COLO829 (cell line): ENCODE results near the gene FYB2.

Experiments used
- DNase-seq: peaks from one replicate; pipeline ENCODE4 v3.0.0; 2012; ENCODE audit warnings: low spot score

Gene FYB2

DNA sequence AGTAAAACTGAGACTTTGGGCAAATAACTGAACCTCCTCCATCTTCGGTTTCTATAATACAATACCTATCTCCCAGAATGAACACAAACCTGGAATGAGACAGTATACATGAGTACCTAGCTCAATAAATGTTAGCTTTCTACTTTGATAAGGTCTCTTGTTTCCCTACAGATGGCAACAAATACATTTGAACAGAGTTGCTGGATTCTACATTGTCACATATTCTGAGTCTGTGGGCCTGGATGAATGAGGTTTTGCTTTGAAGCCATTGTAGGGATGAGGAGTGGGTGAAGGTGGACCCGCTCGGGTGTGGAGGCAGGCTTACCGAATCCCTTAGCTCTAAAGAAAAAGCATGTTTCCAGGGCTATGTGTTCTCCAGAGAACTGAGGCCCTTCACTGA lies 13.9 kb upstream of the FYB2 start:
- no peak for DNase-seq

DNA sequence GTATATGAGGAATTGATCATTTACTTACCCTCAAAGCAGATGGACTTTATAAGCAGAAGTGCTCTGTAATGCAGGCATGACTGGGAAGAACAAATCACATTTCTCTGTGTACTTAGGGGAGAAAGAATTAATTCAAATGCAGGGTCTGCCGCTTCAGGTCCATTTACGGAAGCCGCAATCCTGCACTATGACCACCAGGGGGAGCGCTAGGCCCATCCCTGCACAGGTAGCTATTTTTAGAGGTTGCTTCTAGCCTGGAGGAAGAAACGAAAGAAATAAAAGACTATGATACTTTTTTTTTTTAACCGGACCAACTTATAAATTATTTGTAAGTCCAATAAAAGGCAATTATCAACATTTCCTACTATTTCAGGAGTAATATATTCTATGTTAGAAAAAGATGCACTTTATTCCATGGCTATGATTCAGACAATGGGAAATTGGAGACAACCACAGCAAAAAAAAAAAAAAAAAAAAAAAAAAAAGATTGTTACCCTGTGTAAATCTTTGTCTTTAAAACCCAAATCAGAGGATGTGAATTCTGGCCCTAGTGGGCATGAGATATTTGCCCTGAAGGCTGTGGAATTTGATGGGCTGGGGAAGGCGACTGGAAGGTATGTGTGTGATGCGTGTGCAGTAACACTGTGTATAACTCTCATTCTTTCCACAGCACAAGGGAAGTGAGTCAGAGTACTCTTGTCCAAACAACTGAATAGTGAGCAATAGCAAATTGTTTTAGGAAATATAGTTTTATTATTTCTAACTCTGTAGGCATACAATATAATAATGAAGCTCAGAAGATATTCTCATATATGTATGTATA lies 12.9 kb upstream of the FYB2 start:
- peak; percentile 53 for DNase-seq

DNA sequence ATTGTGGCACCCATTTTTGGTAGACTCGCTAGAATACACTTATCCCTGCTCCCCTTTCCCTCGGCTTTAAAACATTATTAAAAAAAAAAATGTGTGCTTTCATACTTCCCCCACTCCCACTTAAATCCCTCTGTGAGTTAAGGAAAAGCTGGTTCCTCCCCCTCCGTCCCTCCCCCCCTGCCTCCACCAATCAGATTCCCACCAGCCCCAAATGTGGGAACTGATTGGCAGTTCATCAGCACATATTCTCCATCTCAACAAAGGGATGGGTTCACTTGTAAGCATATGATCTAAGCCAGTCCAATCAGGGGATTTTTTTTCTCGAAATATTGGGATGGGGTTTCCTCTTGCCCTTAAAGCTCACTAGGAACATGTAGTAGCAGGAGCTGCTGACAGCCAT lies 10.8 kb upstream of the FYB2 start:
- DNase-seq: no peak

DNA sequence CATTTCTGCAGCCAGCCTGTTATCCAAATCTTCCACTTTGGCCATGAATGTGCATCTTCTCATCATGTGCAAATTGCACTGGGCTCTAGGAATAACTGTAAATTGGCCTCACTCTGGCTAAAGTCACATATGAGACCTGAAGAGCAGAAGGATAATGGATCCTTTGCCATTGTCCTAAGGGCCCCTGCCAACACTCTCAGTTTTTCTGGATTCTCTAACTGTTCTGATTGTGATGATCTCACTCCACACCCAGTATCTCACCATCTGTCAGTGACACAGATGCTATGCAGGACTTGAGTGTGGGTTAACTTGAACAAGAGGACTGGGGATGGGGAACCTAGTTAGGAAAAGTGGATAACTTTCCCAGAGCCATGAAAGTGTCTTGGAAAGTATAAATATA lies 8.5 kb upstream of the FYB2 start:
- DNase-seq: no peak

DNA sequence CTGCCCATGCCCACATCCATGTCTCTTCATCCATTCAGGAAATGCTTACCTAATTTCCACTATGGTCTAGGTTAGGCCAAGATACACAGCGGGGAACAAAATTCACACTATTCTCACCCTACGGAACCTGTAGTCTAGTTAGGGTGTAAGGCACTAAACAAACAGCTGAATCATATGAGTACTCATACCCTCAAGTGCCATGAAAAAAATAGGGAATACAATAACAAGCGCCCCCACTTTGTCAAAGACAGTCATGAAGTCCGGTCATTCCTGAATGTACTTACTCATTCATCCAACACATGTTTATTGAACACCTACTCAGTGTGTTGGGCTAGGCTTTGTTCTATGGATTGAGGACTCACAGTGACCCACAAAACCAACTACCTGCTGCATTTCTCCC lies 6.2 kb upstream of the FYB2 start:
- DNase-seq: no peak

DNA sequence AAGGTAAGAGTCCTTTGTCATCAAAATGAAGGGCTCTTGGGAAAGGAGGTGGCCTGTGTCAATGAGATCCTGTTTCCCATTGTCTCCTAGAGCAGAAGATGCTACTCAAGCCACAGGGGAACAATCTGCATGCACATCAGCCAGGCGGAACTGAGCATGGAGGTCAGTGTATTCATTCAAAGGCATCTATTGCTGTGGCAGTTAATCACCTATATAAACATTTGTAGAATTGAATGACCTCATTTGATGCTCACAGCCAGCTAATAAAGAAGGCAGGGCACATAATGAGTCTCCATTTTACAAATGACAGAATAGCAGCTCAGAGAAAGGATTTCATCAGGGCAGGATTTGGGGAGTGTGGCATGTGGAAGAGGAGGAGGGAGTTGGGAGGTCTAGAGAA lies 5.7 kb upstream of the FYB2 start:
- DNase-seq: no peak

DNA sequence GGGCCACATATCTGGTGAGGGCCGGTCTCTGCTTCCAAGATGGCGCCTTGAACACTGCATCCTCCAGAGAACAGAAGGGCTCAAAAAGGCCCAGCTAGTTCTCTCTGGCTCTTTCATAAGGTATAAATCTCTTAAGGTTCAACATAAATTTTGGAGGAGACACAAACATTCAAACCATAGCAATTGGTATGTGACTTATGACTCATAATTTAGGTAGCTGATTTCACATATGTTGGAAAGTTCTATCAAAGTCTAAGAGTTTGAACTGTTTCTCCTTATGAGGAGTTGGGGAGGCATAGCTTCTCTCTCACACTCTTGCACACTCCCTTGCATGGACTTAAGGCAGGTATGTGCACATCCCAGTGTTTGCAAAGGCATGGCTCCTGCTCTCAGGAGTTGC lies 5.1 kb upstream of the FYB2 start:
- no peak for DNase-seq

DNA sequence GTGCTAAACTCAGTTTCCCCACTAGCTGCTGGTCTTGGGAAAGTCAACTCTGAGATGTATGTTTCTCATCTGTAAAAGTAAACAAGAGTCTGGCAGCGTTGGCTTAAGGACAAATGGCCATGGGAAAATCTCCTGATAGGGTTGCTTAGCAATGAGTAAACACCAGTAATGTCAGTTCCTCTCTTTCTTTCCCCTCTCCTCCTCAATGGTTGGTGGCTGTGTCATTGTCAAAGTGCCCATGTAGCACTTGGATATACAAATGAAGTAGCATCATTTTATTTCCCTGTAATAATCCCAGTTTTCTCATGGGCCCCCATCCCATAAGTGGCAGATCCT lies 2.2 kb upstream of the FYB2 start:
- no peak for DNase-seq

DNA sequence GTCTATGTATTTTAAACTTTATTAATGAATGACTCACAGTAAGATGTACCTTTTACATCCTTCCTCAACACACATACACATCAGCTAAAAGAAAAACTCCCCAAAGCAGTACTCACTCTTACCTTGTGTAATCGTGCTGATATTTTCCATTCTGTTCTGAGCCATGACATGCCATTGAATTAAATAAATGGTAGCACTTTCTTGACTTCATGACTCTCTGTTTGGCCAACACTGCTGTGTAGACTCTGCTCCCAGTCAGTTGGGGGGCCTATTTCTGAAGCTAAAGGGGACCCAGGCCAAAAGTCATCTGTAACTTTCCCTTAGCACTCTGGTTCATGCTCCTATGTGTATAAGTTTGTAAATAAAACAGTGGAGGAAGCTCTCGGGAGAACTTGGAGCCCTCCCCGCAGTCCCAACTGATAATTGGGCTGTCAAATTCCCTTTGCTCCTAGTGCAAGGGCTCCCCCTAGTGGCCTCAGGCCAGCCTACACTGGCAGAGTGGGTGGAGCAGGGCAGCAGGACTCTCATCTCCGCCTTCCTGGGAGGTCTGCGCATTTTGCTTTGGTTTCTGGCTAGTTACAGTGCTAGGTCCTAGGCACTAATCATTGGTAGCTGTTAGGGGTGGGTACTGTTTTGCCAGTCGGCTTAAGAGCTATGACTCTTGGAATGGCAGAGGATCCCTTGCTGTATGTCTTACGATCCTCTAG lies 1.7 kb upstream of the FYB2 start:
- peak; percentile 66 for DNase-seq

DNA sequence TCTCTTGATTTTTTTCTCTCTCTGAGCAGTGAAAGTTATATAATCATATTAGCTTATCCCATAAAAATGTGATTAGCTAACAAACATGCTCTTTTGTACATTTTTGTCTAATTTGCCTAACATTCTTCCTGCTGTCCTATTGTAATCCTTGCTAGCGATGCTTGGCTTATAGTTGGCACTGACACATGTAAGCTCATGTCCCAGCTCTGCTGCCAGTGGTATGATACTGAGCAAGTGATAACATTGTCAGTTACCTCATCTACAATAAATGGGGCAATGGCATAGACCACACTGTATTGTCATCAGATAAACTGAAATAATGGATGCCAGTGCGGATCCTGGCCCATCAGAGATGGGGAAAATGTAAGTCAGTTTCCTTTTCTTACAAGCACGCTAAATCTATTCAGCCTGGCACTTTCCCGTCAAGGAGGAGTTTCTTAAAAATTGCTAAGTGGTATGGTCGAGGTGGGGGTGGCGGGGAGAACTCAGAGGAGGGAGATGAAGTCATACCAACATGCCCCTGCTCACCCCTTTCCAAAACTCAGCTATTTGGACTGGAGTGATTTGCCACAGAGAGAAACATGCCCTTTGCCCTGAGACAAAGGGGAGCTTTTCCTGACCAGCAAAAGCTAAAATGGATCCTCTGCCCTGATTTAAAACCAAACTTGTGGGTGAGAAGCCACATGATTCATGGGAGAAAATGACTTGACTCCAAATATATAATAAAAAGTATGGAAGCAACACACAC lies 1.3 kb downstream of the FYB2 start:
- DNase-seq: no peak

DNA sequence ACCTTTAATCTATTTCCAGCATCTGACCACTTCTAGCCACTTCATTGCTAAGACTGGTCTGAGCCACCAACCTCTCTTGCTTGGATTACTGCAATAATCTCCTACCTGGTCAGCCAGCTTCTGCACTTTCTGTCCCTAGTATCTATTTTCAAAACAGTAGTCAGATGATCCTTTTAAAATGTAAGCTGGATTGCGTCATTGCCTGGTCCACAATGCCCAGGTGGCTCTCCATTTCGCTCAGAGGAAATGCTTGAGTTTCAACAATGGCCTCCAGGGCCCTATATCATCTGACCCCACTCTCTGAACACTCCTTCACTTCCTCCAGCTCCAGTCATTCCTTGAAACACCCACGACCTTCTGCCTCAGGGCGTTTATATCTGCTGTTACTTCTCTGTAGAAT lies 2.3 kb downstream of the FYB2 start:
- no peak for DNase-seq

DNA sequence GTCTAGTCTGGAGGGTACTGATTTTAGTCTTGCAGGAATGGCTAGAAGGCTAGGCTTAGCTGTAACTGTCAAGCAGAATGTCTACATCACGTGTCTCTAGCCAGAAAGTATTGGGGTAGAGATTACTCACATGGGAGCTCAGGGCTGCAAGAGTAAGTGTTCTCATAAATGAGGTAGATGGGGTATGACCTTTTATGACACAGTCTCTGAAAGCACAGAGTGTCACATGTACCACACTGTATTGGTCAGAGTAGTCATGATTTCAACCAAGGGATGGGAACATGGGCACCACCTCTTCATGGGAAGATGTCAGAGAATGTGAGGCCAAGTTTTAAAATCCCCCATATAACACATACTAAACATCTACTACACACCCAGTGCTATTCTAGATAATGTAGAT lies 2.9 kb downstream of the FYB2 start:
- DNase-seq: no peak

DNA sequence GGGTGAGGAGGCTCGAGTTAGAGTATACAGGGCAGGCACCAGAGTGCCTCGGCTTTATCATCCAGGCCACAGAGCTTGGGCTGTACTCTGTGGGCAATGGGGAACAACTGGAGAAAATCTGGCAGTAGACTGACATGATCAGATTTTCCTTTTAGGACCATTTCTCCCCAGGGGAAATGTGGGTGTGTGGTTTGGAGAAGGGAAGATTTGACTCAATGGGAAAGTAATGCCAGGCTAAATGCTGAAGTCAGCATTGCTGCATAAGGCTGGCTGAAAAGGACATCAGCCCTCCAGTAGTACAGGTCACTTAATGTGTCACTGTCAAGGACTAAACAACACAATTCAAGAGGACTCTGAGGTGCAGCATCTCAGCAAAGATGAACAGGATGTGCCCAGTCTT lies 5.0 kb downstream of the FYB2 start:
- no peak for DNase-seq

DNA sequence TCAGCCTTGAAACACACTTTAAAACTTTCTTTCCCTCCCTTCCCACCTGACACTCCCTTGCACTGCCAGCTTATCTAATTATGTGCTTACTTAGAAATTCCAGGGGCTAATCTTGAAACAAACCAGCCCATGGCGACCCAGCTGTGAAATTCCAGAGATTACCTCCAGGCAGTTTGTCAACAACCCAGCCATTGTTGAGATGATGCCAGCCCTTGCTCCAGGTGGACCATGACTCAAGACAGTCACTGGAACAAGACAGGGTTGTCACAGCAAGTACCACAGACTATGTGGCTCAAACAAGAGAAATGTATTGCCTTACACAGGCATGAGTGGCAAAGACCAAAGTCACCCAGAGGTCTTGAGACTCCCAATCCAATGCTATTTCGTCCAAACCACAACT lies 7.9 kb downstream of the FYB2 start:
- DNase-seq: no peak

DNA sequence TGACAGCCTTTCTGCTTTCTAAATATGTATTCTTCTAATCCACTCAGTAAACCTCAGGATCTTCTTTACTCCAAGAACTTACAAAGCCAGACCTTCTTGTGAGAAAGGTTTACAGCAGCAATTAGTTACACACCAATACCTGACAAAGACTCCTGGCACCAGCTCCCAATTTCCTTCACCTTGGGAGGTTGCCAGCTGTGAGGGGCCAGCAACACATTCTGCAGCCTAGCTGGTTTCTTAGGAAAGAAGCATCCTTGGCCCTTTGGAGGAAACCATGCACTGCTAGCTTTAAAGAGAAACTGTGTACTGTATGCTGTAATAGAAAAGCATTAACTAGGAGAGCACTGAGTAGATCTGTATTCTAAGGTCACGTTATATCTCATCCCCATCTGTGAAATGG lies 10.8 kb downstream of the FYB2 start:
- no peak for DNase-seq

DNA sequence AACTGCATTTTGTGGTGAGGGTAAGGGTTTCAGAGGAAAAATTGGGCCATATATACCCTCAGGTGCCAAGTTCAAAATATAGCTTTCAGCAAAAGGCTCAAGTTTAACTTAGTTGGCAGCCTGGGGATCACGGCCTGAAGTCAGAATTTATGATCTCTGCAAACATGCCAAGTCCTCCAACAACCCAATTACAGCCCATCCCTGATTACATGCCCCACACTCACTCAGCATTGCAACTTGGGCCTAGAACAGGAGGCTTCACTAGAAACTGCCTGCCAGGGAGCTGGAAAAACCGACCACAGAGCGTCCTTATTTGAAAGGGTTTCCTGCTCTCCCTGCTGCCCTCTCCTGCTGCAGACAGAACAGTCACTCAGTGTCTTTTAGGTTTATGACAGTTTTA lies 12.4 kb downstream of the FYB2 start:
- DNase-seq: no peak

DNA sequence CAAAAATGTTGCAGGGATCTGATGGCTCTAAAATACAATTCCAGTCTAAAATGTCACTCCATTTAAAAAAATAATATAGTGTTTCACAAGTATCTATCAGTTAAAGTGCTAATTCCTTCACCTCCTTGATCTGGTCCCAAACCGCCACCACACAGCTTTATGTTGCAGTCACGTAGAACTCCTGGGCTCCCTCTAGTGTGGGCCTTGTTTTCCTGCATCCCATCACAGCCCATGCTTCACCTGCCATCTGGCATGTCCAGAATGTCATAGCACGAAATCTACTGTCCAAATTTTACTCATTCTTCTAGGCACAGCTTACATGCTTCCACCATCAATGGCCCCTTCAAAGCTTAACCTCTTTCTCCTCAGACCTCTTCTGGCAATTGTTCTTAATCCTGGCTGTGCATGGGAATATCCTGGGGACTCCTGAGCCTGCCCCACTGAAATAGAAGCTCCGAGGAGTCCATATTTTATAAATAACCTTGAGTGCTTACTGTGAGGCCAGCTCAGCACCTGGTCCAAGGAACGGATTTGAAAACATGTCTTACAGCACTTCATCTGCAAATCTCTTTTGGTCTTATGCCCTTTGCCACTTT lies 15.5 kb downstream of the FYB2 start:
- DNase-seq: no peak

DNA sequence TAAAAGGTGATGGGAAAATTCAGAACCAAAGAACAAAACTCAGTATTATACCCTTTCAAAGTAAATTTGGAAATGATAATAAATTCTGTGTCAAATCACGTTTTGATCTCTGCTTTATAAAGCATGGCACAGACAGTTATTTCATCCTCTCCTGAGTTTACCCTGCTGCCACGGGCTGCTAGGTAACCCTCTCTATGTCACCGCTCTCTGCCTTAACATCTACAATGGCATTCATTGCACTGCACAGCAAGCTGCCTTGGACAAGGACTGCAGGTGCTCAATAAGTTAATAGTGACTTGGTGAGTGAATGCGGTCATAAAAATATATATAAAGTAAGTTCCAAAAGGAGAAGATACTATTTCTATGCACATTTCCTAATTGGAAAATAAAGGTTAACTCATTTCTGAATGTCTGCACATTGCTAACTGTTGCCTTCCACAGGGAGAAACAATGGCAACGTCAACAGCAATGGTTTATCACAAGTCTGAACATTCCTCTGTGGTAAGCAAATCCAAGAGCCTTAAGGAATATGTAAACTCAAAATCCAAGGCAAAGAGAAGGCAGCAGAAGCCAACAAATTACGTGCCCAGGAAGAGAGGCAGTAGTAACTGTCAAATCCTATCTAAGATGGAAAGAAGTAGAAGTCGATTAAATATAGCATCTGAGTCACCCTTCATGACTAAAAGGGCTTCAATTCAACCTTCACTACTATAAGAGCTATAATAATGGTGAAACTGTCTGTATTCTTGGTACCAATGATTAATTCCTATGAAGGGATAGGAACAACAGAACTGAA lies 19.4 kb downstream of the FYB2 start:
- DNase-seq: peak; percentile 37

DNA sequence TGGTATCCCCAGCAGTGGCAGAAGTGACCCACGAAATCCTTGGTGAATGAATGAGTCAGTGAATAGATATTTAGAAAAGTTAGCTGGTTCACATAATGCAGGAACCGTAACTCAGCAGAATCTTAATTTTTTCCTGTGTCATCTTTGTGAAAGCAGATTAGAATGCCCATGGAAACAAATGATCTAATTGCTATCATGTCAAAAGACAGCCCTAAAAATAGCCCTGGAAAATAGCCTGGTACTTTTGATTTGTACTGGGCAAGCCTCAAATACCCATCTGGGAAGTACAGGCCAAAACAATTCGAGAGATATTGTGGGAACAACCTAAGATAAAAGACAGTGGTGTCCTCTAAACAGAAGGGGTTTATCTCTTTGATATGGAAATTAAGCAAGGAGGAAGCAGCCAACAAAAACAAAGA lies 21.1 kb downstream of the FYB2 start:
- DNase-seq: peak; percentile 31

DNA sequence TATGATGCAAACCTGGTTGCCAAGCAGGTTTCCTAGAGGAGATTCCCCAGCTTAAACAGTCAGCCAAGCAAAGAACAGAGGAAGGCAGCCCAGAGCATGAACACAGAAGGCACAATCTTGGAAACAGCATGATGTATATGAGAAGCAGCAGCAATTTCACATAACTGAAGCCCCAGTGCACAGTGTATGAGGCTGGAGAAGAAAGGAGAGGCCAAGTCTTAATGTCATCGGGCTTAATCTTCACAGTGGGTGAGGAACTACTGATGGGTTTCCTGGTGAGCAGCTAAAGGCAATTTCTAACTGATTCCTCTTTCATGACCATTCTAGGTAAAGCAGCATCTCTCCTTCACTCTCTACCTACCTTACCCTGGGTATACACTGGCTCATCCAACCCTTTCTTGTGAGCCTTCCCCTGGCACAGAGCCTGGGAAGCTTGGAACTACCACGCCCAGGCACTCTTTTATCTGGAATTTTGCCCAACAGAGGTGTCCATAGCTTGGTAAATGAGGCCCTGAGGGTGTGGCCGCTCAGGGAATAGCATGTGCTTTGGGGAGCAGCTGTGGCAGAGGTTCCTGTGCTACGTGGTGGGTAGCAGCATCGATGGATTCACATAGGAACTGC lies 22.0 kb downstream of the FYB2 start:
- DNase-seq: no peak

DNA sequence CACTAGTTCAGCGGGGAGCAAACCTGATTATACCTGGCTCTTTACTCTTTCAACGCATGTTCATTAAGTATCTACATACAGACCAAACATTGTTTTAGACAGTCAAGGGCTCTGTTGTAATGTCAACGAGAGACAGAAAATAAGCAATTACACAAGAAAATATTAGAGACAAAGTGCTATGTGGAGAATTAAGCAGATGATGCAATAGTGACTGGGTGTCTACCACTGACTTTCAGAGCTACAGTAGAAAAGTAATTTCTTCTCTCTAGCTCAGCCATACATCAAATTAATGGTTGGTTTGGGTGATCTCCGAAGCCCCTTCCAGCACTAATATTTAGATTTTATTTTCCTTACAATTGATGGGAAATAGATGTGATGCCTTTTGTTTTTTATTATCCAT lies 23.3 kb downstream of the FYB2 start:
- no peak for DNase-seq

DNA sequence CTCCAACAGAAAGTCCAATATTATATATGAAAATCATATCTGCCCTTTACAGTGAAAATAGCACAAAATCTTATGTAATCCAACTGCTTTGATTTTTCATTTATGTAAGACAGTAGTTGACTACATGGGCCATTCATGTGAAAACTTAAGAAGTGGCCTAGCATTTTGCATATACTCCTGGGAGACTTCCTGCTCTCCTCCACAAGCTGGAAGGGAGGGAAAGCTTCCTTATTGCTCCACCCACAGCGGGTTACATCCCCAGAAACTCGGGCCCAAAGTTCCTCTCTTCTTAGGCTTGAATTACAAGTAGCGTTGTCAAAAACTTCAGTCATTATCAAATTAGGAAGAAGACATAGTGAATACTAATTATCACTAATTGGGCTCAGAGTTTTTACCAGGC lies 29.2 kb downstream of the FYB2 start:
- DNase-seq: no peak
